H1 (cell line): ENCODE data around the gene KRT1. TPM values are rescaled to one million over a fixed set of nuclear protein-coding genes. Genes with fewer than 3 reads are reported as not detected.

Experiments used
- CTCF ChIA-PET: fragments of 300-600 bp; sonication (Branson Sonifier 250); formaldehyde crosslinking; loops from one replicate; lab custom pipeline; 2021; ENCODE audit not compliant: partially characterized antibody; lab: Charles Lee
- POLR2A ChIA-PET: fragments of 300-600 bp; sonication (Branson Sonifier 250); formaldehyde crosslinking; loops from one replicate; lab custom pipeline; 2021; ENCODE audit warnings: inconsistent platforms; ENCODE audit not compliant: partially characterized antibody; lab: Charles Lee
- DNase-seq, 2 experiments: peaks; one replicate each; pipeline versions ENCODE4 v3.0.0 to v3.0.0-alpha.2; 2010 to 2022; ENCODE audit warnings: low spot score in 2 of 2, low read depth in 1 of 2, mixed read lengths in 1 of 2
- FAIRE-seq: peaks from 2 replicates; lab custom pipeline; 2011; peaks lifted over from hg19 to GRCh38; lab: Jason Lieb, UNC
- H2AFZ ChIP-seq: 2 replicates; pipeline ENCODE4 v1.8.1; 2012; ENCODE audit warnings: low read length, inconsistent platforms
- H2AK5ac ChIP-seq: 2 replicates; pipeline ENCODE4 v1.6.1; 2013; ENCODE audit warnings: low read depth, low read length
- H2BK120ac ChIP-seq: replicated peaks from 2 replicates; pipeline ENCODE3; 2013; ENCODE audit warnings: low read depth, low read length, inconsistent platforms
- H2BK12ac ChIP-seq: 2 replicates; pipeline ENCODE4 v1.6.1; 2013; ENCODE audit warnings: low read depth, low read length
- H2BK15ac ChIP-seq: 2 replicates; pipeline ENCODE4 v1.6.1; 2013; ENCODE audit warnings: low read length
- H2BK20ac ChIP-seq: 2 replicates; pipeline ENCODE4 v1.6.1; 2013; ENCODE audit warnings: low read length
- H2BK5ac ChIP-seq: 2 replicates; pipeline ENCODE4 v1.6.1; 2013; ENCODE audit warnings: low read depth, low read length
- H3K14ac ChIP-seq: 2 replicates; pipeline ENCODE4 v1.6.1; 2013; ENCODE audit warnings: inconsistent platforms; ENCODE audit not compliant: insufficient read length
- H3K18ac ChIP-seq: 2 replicates; pipeline ENCODE4 v1.6.1; 2013; ENCODE audit warnings: low read length; ENCODE audit errors: extremely low read depth
- H3K23ac ChIP-seq: 2 replicates; pipeline ENCODE4 v1.6.1; 2013; ENCODE audit warnings: inconsistent platforms; ENCODE audit not compliant: insufficient read length
- H3K23me2 ChIP-seq: 2 replicates; pipeline ENCODE4 v1.6.1; 2013; ENCODE audit warnings: low read depth, low read length
- H3K27ac ChIP-seq: 2 replicates; pipeline ENCODE4 v1.6.1; 2011; ENCODE audit warnings: low read depth, low read length, inconsistent platforms
- H3K27me3 ChIP-seq, 4 experiments: replicated peaks in 1 of 4; 1 replicate in 1 of 4; 2 replicates in 3 of 4; pipeline versions ENCODE4 v1.6.1 to v1.8.1; 2011 to 2013; ENCODE audit warnings: low read length in 3 of 4, mild to moderate bottlenecking in 3 of 4, inconsistent platforms in 2 of 4, mixed read lengths in 2 of 4, moderate library complexity in 1 of 4; ENCODE audit not compliant: control insufficient read depth in 3 of 4, insufficient read depth in 3 of 4; ENCODE audit errors: extremely low read depth in 1 of 4
- H3K36me3 ChIP-seq, 4 experiments: 2 replicates each; pipeline versions ENCODE4 v1.6.1 to v1.8.1; 2011 to 2013; ENCODE audit warnings: mild to moderate bottlenecking in 4 of 4, low read length in 3 of 4, moderate library complexity in 2 of 4, control low read depth in 1 of 4, inconsistent platforms in 1 of 4; ENCODE audit not compliant: insufficient read depth in 4 of 4, control insufficient read depth in 2 of 4
- H3K4ac ChIP-seq: replicated peaks from 2 replicates; pipeline ENCODE3; 2013; ENCODE audit warnings: low read length, low read depth, mixed read lengths, inconsistent platforms; ENCODE audit not compliant: insufficient read length
- H3K4me1 ChIP-seq, 4 experiments: replicated peaks in 1 of 4; 1 replicate in 1 of 4; 2 replicates in 3 of 4; pipeline versions ENCODE4 v1.6.1 to v1.8.1; 2011 to 2013; ENCODE audit warnings: low read length in 3 of 4, inconsistent platforms in 2 of 4, mixed read lengths in 1 of 4; ENCODE audit not compliant: insufficient read depth in 4 of 4, control insufficient read depth in 3 of 4
- H3K4me2 ChIP-seq, 2 experiments: 2 replicates each; pipeline versions ENCODE4 v1.6.1 to v1.8.1; 2011 to 2013; ENCODE audit warnings: low read depth in 2 of 2, low read length in 2 of 2, control low read depth in 1 of 2, inconsistent platforms in 1 of 2, mild to moderate bottlenecking in 1 of 2; ENCODE audit not compliant: insufficient read depth in 1 of 2
- H3K4me3 ChIP-seq, 4 experiments: fragments of 200-600, 300-600 bp in 1 of 4; sonication (generic), shearing (Covaris generic), sonication (Bioruptor Twin) in 1 of 4; 2 replicates each; pipeline versions ENCODE4 v1.5.1 to v1.8.1; 2011 to 2016; ENCODE audit warnings: low read length in 4 of 4, low read depth in 3 of 4, control low read depth in 2 of 4, inconsistent platforms in 2 of 4, mild to moderate bottlenecking in 2 of 4, mixed read lengths in 1 of 4, moderate library complexity in 1 of 4; ENCODE audit not compliant: insufficient read depth in 2 of 4; ENCODE audit errors: extremely low read depth in 1 of 4
- H3K56ac ChIP-seq: replicated peaks from 2 replicates; pipeline ENCODE3; 2013; ENCODE audit warnings: low read depth, mild to moderate bottlenecking, mixed read lengths, low read length, inconsistent platforms; ENCODE audit not compliant: insufficient read length
- H3K79me1 ChIP-seq: 2 replicates; pipeline ENCODE4 v1.6.1; 2013; ENCODE audit warnings: low read depth, low read length, control low read depth
- H3K79me2 ChIP-seq, 2 experiments: 2 replicates each; pipeline versions ENCODE4 v1.6.1 to v1.8.1; 2012 to 2013; ENCODE audit warnings: low read length in 2 of 2, mild to moderate bottlenecking in 2 of 2, inconsistent platforms in 1 of 2; ENCODE audit not compliant: insufficient read depth in 2 of 2, control insufficient read depth in 1 of 2
- H3K9ac ChIP-seq, 4 experiments: replicated peaks in 1 of 4; 1 replicate in 1 of 4; 2 replicates in 3 of 4; pipeline versions ENCODE4 v1.6.1 to v1.8.1; 2011 to 2013; ENCODE audit warnings: low read depth in 3 of 4, low read length in 3 of 4, control low read depth in 2 of 4, mild to moderate bottlenecking in 2 of 4, moderate library complexity in 2 of 4, inconsistent platforms in 1 of 4; ENCODE audit errors: extremely low read depth in 1 of 4
- H3K9me3 ChIP-seq, 2 experiments: 2 replicates each; pipeline versions ENCODE4 v1.6.1 to v1.8.1; 2012 to 2013; ENCODE audit warnings: mild to moderate bottlenecking in 2 of 2, moderate library complexity in 2 of 2, control low read depth in 1 of 2, inconsistent platforms in 1 of 2, low read depth in 1 of 2, low read length in 1 of 2, mixed read lengths in 1 of 2; ENCODE audit not compliant: insufficient read depth in 2 of 2
- H4K20me1 ChIP-seq, 2 experiments: replicated peaks in 1 of 2; 2 replicates each; pipeline versions ENCODE3 to v1.8.1; 2011 to 2013; ENCODE audit warnings: inconsistent platforms in 2 of 2, low read length in 2 of 2, mild to moderate bottlenecking in 1 of 2; ENCODE audit not compliant: insufficient read depth in 2 of 2, control insufficient read depth in 1 of 2
- H4K5ac ChIP-seq: 2 replicates; pipeline ENCODE4 v1.6.1; 2013; ENCODE audit warnings: low read length, low read depth, mixed read lengths, inconsistent platforms; ENCODE audit not compliant: insufficient read length
- H4K8ac ChIP-seq: 2 replicates; pipeline ENCODE4 v1.8.0; 2013; ENCODE audit warnings: mild to moderate bottlenecking, moderate library complexity, low read length, inconsistent platforms; ENCODE audit not compliant: insufficient read depth; ENCODE audit errors: extremely low read depth
- H4K91ac ChIP-seq: replicated peaks from 2 replicates; pipeline ENCODE3; 2013; ENCODE audit warnings: low read length, mixed read lengths, inconsistent platforms; ENCODE audit not compliant: insufficient read length
- ATF3 ChIP-seq: IDR thresholded peaks from 2 replicates; pipeline ENCODE4 v1.6.1; 2011; ENCODE audit warnings: low read depth, mild to moderate bottlenecking, low read length; ENCODE audit not compliant: insufficient read depth
- CHD2 ChIP-seq: IDR thresholded peaks from 2 replicates; pipeline ENCODE4 v1.6.1; 2012; ENCODE audit warnings: low read length, improper control_type of control experiment
- EZH2 ChIP-seq: fragments of 200-600 bp; sonication (generic); IDR thresholded peaks from 2 replicates; pipeline ENCODE4 v1.7.1; 2012; ENCODE audit warnings: low read depth, mild to moderate bottlenecking, moderate library complexity, low read length, inconsistent platforms; ENCODE audit not compliant: severe bottlenecking
- JUND ChIP-seq: IDR thresholded peaks from 2 replicates; pipeline ENCODE4 v1.6.1; 2011; ENCODE audit warnings: mild to moderate bottlenecking, improper control_type of control experiment, low read length
- NANOG ChIP-seq: IDR thresholded peaks from 2 replicates; pipeline ENCODE4 v1.6.1; 2011; ENCODE audit warnings: low read length, low read depth, mild to moderate bottlenecking, inconsistent platforms; ENCODE audit not compliant: insufficient read depth, poor library complexity, severe bottlenecking
- PHF8 ChIP-seq: fragments of 200-600 bp; sonication (generic); conservative IDR thresholded peaks from 2 replicates; pipeline ENCODE4 v1.7.1; 2012; ENCODE audit warnings: low read depth, mild to moderate bottlenecking, inconsistent platforms, low read length, moderate library complexity
- POLR2A ChIP-seq, 2 experiments: IDR thresholded peaks; 1 replicate in 1 of 2; 2 replicates in 1 of 2; pipeline ENCODE4 v1.6.1; 2011; ENCODE audit warnings: low read depth in 2 of 2, low read length in 2 of 2, mild to moderate bottlenecking in 2 of 2; ENCODE audit errors: control extremely low read depth in 1 of 2
- POU5F1 ChIP-seq: IDR thresholded peaks from 2 replicates; pipeline ENCODE4 v1.6.1; 2011; ENCODE audit warnings: low read depth, mild to moderate bottlenecking, low read length, moderate library complexity
- RNF2 ChIP-seq: fragments of 200-900, 300-1000 bp; sonication (generic); IDR thresholded peaks from 2 replicates; pipeline ENCODE4 v1.7.1; 2016; ENCODE audit warnings: borderline replicate concordance, low read depth, mild to moderate bottlenecking, antibody characterized with exemption, low read length; ENCODE audit not compliant: poor library complexity, severe bottlenecking; ENCODE audit errors: missing control alignments
- USF2 ChIP-seq: IDR thresholded peaks from 2 replicates; pipeline ENCODE4 v1.6.1; 2011; ENCODE audit warnings: low read length, improper control_type of control experiment
- YY1 ChIP-seq: IDR thresholded peaks from 2 replicates; pipeline ENCODE4 v1.6.1; 2011; ENCODE audit warnings: low read depth, mild to moderate bottlenecking, low read length
- WGBS, 2 experiments: shearing (Covaris generic) in 1 of 2; methylation state at CpG; one replicate each; pipeline versions ENCODE4 v1.1.6 to v1.1.7; 2013 to 2015; ENCODE audit warnings: low lambda C conversion rate in 2 of 2, mixed read lengths in 2 of 2, inconsistent platforms in 1 of 2, low coverage in 1 of 2, missing lambda C conversion rate in 1 of 2; ENCODE audit not compliant: insufficient replicate concordance in 2 of 2, insufficient coverage in 1 of 2, insufficient read length in 1 of 2; ENCODE audit errors: extremely low coverage in 1 of 2, missing lambda C conversion rate in 1 of 2; 5-methylcytosine and 5-hydroxymethylcytosine counted together
- polyA plus RNA-seq, 7 experiments: library from polyadenylated mRNA; depleted of rRNA in 3 of 7; stranded (reverse) in 5 of 7; unstranded in 2 of 7; fragments of >200 nt in 5 of 7; fragments of 200-250 nt in 2 of 7; gene quantifications; 1 replicate in 5 of 7; 2 replicates in 1 of 7; 4 replicates in 1 of 7; pipeline versions ENCODE4 v1.2.1 to v1.2.3, GENCODE V29; 2011 to 2013; ENCODE audit warnings: missing spikeins in 2 of 7, mixed read lengths in 2 of 7
- total RNA-seq: library from RNA; stranded (reverse); fragmentation: NEBNext Ultra II Directional; extraction: Animal tissue kit (Norgen Biotek cat#: 25700); gene quantifications from 2 replicates; pipeline ENCODE4 v1.2.1, GENCODE V29; 2021

Gene KRT1
- total and polyA plus RNA-seq, 2 of the 8 experiments (the other 6 are each of a cell fraction or from before 2014, with no cell fraction given), result not detected

GRCh38 chr12:52673713-52674432, 6.3 kb downstream of the KRT1 start:
- H4K91ac ChIP-seq, result no peak overlapping the region
- no peak overlapping the region for H4K8ac ChIP-seq
- POLR2A ChIA-PET, result no interaction called here
- H3K4me2 ChIP-seq, result no peak overlapping the region
- H3K23me2 ChIP-seq, result no peaks in the 10 kb centered on the region; the same call in 1 of the 2 replicates
- no peaks in the 10 kb centered on the region for H3K79me2 ChIP-seq
- no peak overlapping the region for H3K4me3 ChIP-seq
- no peaks in the 10 kb centered on the region for H3K79me1 ChIP-seq
- 82% methylated on average over 3 of the region's 3 CpGs; no CpG with 5 or more reads in 1 of the 2 experiments for WGBS, 2 experiments
- H4K20me1 ChIP-seq, result no peaks in the 10 kb centered on the region
- H2BK5ac ChIP-seq, result no peak overlapping the region
- no peaks in the 10 kb centered on the region; a peak in 1 of 7 replicates for H3K27me3 ChIP-seq
- H3K9me3 ChIP-seq, result no peaks in the 10 kb centered on the region
- no peak for FAIRE-seq
- H3K9ac ChIP-seq, result no peak overlapping the region
- H2AFZ ChIP-seq, result no peak overlapping the region
- no peak overlapping the region for H2AK5ac ChIP-seq
- H3K36me3 ChIP-seq, result no peaks in the 10 kb centered on the region
- H3K56ac ChIP-seq, result no peak overlapping the region
- H3K4ac ChIP-seq, result no peak overlapping the region
- no peak overlapping the region for H4K5ac ChIP-seq
- H3K4me1 ChIP-seq, result no peaks in the 10 kb centered on the region
- CTCF ChIA-PET, result interaction anchor here (0.6 to 4.3 kb wide), 15 partner anchors 8 to 282 kb away, joined by 3 to 16 read pairs (median 4); no protein-coding TSS in a partner anchor
- no peak overlapping the region for H3K18ac ChIP-seq
- no peak overlapping the region for H3K23ac ChIP-seq
- H2BK15ac ChIP-seq, result no peak overlapping the region
- H2BK120ac ChIP-seq, result no peak overlapping the region
- DNase-seq, result no peak
- no peak overlapping the region for H2BK12ac ChIP-seq
- H3K27ac ChIP-seq, result no peak overlapping the region
- H3K14ac ChIP-seq, result no peak overlapping the region
- H2BK20ac ChIP-seq, result no peak overlapping the region
- TF ChIP-seq RNF2 (no peak), POLR2A (IDR thresholded peaks at IDR 0.05; ENCODE audit: control extremely low read depth in 1 of 2, low read depth in 2 of 2, low read length in 2 of 2) (no peak), YY1 (no peak), JUND (no peak), POU5F1 (no peak), CHD2 (no peak), NANOG (no peak), EZH2 (no peak), ATF3 (no peak), PHF8 (no peak), USF2 (no peak)
